ENCODE data around the gene CFD. TPM values are rescaled to one million over a fixed set of nuclear protein-coding genes. Genes with fewer than 3 reads are reported as not detected.

The CFD gene
- total RNA-seq, 2 experiments from 2014 or later, result 0.35 TPM; not detected in 1

GRCh38 chr19:827710-828321 lies 31.6 kb upstream of the CFD start, which contains the start of gene AZU1:
AZU1 (plus strand) TSS chr19:827837; CDS start chr19:827847, 10 bp downstream.
- TF ChIP-seq EZH2phosphoT487 (IDR thresholded peaks at IDR 0.05; ENCODE audit: borderline replicate concordance, low read depth, low read length) (no peak), CTCF (conservative IDR thresholded peaks at IDR 0.05; ENCODE audit: low read length) (no peak)
- CTCF ChIA-PET (ENCODE audit: unreplicated experiment), result no interaction called here
- Histone ChIP-seq H3K36me3 (ENCODE audit: insufficient read depth, low read length) (no peaks in the 10 kb centered on the region), H2AFZ (ENCODE audit: low read length) (no peak within 1 kb of the TSS), H3K4me1 (ENCODE audit: insufficient read depth, low read length, poor library complexity, severe bottlenecking) (no peaks in the 10 kb centered on the region), H3K9me2 (ENCODE audit: insufficient read depth, low read length) (no peaks in the 10 kb centered on the region), H3K4me3 (ENCODE audit: low read depth, low read length, poor library complexity, severe bottlenecking) (no peak within 1 kb of the TSS), H3K27ac (ENCODE audit: low read depth, low read length, poor library complexity, severe bottlenecking) (no peak within 1 kb of the TSS), H3K79me2 (ENCODE audit: insufficient read depth, low read depth, low read length) (no peaks in the 10 kb centered on the region), H3K9me3 (ENCODE audit: low read length) (no peaks in the 10 kb centered on the region), H4K20me1 (ENCODE audit: insufficient read depth, low read length) (no peaks in the 10 kb centered on the region), H3K4me2 (ENCODE audit: low read length) (no peak within 1 kb of the TSS)
- no peak for DNase-seq (ENCODE audit: low spot score)
- intact Hi-C loops (cut with micrococcal nuclease; ENCODE audit: unreplicated experiment), result no loop called here
- POLR2A ChIA-PET, result no interaction called here
- BruUV-seq (replicated peaks), result no TSS peak

GRCh38 chr19:829129-829758 lies 30.2 kb upstream of the CFD start:
- no peaks in the 10 kb centered on the region for H3K9me3 ChIP-seq (ENCODE audit: low read length)
- H3K27ac ChIP-seq (ENCODE audit: low read depth, low read length, poor library complexity, severe bottlenecking), result no peak overlapping the region
- CTCF ChIA-PET (ENCODE audit: unreplicated experiment), result no interaction called here
- POLR2A ChIA-PET, result no interaction called here
- H3K4me1 ChIP-seq (ENCODE audit: insufficient read depth, low read length, poor library complexity, severe bottlenecking), result no peaks in the 10 kb centered on the region
- no peak overlapping the region for H2AFZ ChIP-seq (ENCODE audit: low read length)
- intact Hi-C loops (cut with micrococcal nuclease; ENCODE audit: unreplicated experiment), result no loop called here
- no peak overlapping the region for H3K4me3 ChIP-seq (ENCODE audit: low read depth, low read length, poor library complexity, severe bottlenecking)
- no TSS peak for BruUV-seq (replicated peaks)
- TF ChIP-seq CTCF (conservative IDR thresholded peaks at IDR 0.05; ENCODE audit: low read length), result no peak
- TF ChIP-seq EZH2phosphoT487 (IDR thresholded peaks at IDR 0.05; ENCODE audit: borderline replicate concordance, low read depth, low read length), result no peak
- no peaks in the 10 kb centered on the region for H3K36me3 ChIP-seq (ENCODE audit: insufficient read depth, low read length)
- H3K79me2 ChIP-seq (ENCODE audit: insufficient read depth, low read depth, low read length), result no peaks in the 10 kb centered on the region
- no peak overlapping the region for H3K4me2 ChIP-seq (ENCODE audit: low read length)
- H3K9me2 ChIP-seq (ENCODE audit: insufficient read depth, low read length), result no peaks in the 10 kb centered on the region
- no peaks in the 10 kb centered on the region for H4K20me1 ChIP-seq (ENCODE audit: insufficient read depth, low read length)
- DNase-seq (ENCODE audit: low spot score), result no peak
